Subcutaneous adipose tissue (tissue), 4 donors: ENCODE results near the gene TMEM72. TPM values are rescaled to one million over a fixed set of nuclear protein-coding genes. Genes with fewer than 3 reads are reported as not detected.

Experiments used
- total RNA-seq, 4 donors: library from RNA; depleted of rRNA; stranded (reverse); fragments of >200 nt; gene quantifications; one replicate each; pipeline ENCODE4 v1.1.0, GENCODE V29; 2016
- TF ChIP-seq, protein P1 (sequence below): fragments of 450-650 bp; IDR thresholded peaks from one replicate; pipeline ENCODE4 v1.5.1; 2016; ENCODE audit warnings: low read depth, mild to moderate bottlenecking, control low read depth, antibody characterized with exemption, moderate library complexity

TMEM72 gene
- total RNA-seq, 4 donors from 2014 or later: not detected

DNA sequence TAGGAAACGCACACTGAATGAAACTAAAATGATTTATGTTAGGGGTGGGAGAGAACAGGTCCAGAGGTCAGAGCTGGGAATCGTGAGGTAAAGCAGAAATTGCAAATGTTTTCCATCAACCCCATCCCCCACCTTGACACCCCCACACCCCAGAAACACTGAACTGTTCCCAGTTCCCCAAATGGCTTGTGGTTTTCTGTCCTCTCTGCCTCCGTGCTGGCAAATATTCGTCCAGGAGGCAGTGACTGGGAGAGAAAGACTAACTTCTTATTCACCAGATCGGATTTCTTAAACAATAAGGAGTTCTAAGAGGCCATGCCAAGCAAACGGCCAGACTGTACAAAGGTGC is 47.7 kb downstream of the TMEM72 start:
- TF ChIP-seq, protein P1, sequence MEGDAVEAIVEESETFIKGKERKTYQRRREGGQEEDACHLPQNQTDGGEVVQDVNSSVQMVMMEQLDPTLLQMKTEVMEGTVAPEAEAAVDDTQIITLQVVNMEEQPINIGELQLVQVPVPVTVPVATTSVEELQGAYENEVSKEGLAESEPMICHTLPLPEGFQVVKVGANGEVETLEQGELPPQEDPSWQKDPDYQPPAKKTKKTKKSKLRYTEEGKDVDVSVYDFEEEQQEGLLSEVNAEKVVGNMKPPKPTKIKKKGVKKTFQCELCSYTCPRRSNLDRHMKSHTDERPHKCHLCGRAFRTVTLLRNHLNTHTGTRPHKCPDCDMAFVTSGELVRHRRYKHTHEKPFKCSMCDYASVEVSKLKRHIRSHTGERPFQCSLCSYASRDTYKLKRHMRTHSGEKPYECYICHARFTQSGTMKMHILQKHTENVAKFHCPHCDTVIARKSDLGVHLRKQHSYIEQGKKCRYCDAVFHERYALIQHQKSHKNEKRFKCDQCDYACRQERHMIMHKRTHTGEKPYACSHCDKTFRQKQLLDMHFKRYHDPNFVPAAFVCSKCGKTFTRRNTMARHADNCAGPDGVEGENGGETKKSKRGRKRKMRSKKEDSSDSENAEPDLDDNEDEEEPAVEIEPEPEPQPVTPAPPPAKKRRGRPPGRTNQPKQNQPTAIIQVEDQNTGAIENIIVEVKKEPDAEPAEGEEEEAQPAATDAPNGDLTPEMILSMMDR: no peak

DNA sequence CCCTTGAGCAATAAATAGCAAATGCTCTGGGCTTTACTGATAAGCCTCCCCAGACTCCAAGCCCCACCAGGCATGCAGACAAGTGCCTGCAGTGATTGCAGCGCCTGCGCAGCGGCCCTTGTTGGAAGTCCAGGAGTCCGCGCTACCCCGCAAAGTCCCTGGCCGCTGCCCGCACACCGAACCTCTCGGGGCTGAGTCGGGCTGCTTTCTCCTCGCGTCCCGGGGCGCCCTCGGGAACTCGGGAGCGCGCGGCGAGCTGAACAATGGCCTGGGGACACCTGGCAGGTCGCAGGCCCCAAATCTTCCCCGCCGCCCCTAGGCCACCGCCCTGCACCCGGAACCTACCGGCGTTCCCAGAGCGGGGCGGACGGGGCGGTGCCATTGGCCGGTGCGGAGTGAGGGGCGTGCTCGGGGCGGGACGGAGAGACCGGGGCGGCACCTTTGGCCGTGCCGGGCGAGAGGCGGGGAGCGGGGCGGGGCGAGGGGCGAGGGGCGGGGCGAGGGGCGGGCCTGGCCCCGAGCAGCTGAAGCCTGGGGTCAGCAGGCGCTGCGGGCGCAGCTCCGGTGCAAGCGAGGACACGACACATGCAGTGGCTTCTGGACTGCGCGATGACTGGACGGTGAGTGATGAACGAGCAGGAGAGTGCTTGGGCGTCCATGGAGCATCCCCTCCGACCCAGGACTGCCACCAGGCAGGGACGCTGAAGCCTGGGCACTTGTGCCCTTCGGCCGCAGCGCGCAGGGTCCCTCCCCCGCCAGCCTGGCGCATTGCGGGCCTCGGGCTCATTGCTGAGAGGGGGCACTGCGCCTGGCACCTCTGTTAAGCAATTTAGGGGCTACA is 48.3 kb downstream of the TMEM72 start, which contains the start of gene RASSF4:
RASSF4 (plus strand) TSS at position 556 of the 841 bp plus-strand sequence. CDS start 10,401 bp downstream, outside the sequence.
- TF ChIP-seq, protein P1: no peak

DNA sequence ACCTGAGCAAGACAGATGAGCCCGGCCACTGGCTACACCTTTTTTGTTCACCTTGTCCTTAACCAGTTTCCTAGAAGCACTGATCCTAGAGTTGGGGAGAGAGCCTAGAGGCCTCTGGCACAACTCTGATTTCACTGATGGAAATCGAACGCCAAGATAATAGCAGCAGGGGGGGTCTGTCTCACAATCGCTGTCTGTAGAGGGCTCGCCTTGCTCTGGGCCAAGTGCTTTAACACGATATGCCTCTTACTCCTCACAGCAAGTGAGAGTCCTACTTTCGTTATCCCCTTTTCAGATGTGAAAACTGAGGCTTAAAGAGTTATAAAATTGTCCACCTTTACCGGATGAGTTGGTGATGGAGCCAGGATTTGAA is 48.9 kb downstream of the TMEM72 start:
- TF ChIP-seq, protein P1: no peak

DNA sequence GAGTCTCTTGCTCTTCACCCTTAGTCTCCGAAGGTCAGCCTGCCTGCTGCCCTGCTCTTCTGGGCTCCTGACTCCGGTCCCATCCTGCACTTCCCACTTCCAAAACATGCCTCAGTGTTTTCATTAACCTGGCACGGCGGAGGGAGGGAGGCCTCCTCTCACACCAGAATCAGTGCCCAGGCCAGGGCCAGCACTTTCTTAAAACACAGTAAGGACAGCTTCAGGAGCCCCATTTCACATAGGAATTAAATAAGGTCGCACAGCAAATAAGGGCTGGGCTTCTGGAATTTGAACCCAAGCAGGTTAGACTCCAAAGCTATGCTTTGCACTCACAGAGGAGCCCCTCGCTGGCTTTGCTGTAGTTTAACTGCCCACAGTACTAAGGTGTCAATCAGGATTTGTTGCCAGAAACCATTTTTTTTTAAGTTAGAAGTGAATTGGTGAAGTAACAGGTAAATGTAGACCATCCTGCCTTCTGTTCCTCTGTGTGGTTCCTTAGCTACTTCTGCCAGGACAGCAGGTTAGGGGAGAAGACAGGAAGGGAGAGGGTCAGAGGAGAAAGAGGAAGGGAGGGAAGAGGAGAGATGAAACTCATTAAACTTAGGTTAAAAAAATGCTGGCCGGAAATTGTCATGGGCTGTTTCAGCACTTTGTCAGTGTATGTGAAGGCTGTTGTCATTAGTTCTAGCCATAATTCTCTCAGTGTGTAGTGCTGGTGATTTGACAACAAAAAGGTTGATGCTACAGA is 49.5 kb downstream of the TMEM72 start:
- TF ChIP-seq, protein P1: no peak

DNA sequence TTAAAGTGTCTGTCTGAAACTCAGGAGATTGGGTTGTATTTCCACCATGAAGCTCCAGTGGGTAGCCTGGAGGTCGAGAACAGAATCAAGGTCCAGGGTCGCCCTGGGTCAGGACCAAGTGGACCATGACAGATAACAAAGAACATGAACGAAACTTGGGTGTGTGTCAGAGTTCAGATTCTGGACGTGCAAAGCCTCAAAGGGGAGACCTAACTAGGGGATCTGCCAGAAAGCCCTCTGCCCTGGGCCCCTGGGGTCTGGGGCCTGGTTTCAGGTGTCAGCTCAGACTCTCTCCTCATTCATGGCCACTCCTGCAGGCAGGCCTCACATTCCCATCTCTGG is 50.1 kb downstream of the TMEM72 start:
- TF ChIP-seq, protein P1: no peak

DNA sequence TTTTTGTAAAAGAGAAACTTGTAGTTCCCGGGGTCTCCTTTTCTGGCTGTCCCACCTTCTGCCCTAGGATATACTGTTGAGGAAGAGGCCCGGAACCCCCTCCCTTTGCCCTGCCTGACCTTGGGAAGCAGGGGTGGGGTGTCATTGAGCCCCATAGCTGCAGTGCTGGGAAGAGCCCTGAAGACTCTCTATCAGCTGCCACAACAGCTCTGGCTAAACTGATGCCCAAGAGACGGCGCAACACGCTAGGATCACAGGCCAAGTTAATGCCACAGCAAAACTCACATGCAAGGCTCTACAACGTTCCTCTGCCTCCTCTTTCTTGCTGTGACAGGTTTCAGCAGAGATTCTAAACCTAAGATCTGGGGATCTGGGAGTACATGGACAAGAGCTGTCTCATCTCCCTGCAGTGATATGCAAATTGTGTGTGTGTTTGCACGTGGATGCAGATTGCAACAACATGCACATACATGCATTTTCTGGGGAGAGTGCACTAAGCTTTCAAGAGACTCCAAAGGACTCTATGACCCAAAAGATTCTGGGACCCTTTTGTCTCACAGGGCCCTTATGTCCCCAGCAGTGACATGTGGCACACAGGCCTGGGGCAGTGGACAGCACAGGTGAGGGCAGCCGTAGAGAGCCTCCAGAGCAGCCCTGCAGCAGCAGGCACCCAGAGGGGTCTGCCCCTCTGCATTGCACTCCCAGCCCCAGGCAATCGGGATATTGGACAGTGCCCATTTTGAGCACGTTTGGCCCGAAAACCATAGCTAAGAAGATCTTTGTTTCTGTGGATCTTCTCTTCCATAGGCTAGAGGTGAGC is 51.0 kb downstream of the TMEM72 start:
- TF ChIP-seq, protein P1: no peak
